ENCODE measurements around the gene CA9.
A peak's percentile ranks its signal among the peaks of the same experiment; 100 is the strongest.

The CA9 gene

DNA sequence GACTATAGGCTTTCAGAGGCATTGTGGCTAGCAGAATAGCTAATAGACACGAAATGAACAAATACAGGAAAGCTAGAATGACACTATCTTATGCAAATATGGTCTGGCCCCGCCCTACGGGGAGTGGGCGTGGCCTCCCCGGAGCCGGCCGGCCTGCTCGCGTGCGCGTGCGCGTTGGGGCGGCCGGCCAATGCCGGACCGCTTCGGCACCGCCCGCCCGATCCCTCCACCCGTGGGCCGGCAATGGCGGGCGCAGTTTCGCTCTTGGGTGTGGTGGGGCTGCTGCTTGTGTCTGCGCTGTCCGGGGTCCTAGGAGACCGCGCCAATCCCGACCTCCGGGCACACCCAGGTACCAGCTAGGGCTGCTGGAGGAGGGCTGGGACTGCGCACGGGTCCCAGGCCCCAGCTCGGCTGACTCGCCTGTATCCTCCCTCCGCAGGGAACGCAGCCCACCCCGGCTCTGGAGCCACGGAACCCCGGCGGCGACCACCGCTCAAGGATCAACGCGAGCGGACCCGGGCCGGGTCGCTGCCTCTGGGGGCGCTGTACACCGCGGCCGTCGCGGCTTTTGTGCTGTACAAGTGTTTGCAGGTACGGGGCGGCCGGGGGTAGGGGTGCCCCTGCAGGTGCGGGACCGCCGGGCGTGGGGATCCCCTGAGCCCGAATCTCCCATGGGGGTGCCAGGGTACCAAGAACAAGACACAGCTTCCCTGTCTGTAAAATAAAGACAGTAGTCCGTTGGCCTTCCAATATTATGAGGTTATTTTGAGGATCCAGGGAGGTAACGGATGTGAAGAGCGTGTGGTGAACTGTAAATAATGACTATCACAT, 15.4 kb upstream of the CA9 start, which contains the start of gene CCDC107:
TSS of gene CCDC107 (plus strand) at position 156 of the 831 bp plus-strand sequence. CDS start at position 244, 88 bp downstream.
- CTCF ChIA-PET: interaction anchor here (0.7 to 12.2 kb wide), 33 partner anchors 8 to 562 kb away, joined by 3 to 138 read pairs (median 5); partner anchors contain the start of genes FAM221B, GBA2, MSMP and PIGO
- DNase-seq (ENCODE audit: extremely low spot score): peak; percentile 97
- peak; percentile 68 for TF ChIP-seq CTCF (IDR thresholded peaks at IDR 0.05; ENCODE audit: control extremely low read depth, extremely low read depth, low read depth, missing control alignments)
- POLR2A ChIA-PET: interaction anchor here (0.6 to 1.2 kb wide), 4 partner anchors 13 to 198 kb away, joined by 3 read pairs; partner anchors contain the start of gene TESK1

- POLR2A ChIA-PET: no interaction called here
- DNase-seq (ENCODE audit: extremely low spot score): no peak
Observed at GRCh38 chr9:35658968-35659220, 14.8 kb upstream of the CA9 start.

GRCh38 chr9:35659340-35659739, 14.4 kb upstream of the CA9 start:
- POLR2A ChIA-PET: no interaction called here
- no peak for DNase-seq (ENCODE audit: extremely low spot score)
- no peak for TF ChIP-seq CTCF (IDR thresholded peaks at IDR 0.05; ENCODE audit: control extremely low read depth, extremely low read depth, low read depth, missing control alignments)

More at GRCh38 chr9:35658968-35659220, 14.8 kb upstream of the CA9 start:
- CTCF ChIA-PET: interaction anchor here (0.7 to 12.2 kb wide), 21 partner anchors 9 to 167 kb away, joined by 3 to 138 read pairs (median 5); partner anchors contain the start of gene MSMP
- TF ChIP-seq CTCF (IDR thresholded peaks at IDR 0.05; ENCODE audit: control extremely low read depth, extremely low read depth, low read depth, missing control alignments): no peak

DNA sequence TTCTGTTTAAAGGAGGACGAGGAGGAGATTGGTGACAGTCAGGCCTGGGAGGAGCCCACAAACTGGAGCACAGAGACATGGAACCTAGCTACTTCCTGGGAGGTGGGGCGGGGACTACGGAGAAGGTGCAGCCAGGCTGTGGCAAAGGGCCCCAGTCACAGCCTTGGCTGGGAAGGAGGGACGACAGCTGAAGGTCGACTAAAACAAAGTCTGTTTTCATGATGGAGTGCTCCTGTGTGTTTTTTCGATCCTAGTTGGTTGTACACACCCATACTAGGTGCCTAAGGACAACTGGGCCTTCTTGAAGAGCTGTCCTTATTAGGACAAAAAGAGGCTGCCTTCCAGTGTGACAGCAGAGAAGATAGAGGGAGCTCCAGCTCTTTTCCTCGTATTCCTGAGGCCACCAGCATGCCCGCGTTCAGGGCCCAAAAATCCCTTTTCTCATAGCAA, 12.7 kb upstream of the CA9 start:
- TF ChIP-seq CTCF (IDR thresholded peaks at IDR 0.05; ENCODE audit: control extremely low read depth, extremely low read depth, low read depth, missing control alignments): peak; percentile 45
- CTCF ChIA-PET: interaction anchor here (0.8 to 12.2 kb wide), 17 partner anchors 9 to 199 kb away, joined by 3 to 138 read pairs (median 5); partner anchors contain the start of genes CREB3, SPAG8 and TPM2
- no peak for DNase-seq (ENCODE audit: extremely low spot score)
- POLR2A ChIA-PET: interaction anchor here (1.1 kb wide), 1 partner anchor 70 kb away, joined by 3 read pairs; no protein-coding TSS in a partner anchor

More at GRCh38 chr9:35659340-35659739, 14.4 kb upstream of the CA9 start:
- CTCF ChIA-PET: interaction anchor here (0.7 to 12.2 kb wide), 19 partner anchors 8 to 167 kb away, joined by 3 to 138 read pairs (median 5); partner anchors contain the start of gene MSMP

DNA sequence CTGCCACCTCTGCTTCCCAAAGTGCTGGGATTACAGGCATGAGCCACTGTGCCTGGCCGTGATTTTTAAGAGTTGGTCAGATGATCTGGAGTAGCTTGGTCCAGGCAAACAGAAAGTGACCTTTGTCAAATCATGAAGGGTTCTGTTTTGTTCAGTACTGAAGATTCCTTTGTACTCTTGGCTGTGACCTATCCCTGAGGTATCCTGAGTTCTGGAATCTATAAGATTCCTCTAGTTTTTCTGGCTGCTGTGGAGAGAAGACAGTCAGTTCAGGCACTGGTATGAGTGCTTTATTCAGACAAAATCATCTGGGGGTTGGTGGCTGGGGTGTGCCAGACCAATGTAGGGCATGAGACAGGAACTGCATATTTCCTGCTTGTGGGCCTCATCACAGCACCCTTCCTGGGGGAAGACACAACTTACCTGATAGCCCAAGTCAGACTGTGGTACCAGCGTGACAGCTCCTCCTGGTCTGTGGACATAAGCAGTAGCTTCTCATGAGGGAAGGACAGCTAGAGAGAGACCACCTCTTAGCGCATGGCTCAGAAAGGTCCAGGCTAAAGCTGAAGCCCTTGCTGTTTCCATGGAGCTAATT, 11.9 kb upstream of the CA9 start:
- CTCF ChIA-PET: interaction anchor here (0.8 to 12.2 kb wide), 19 partner anchors 8 to 198 kb away, joined by 3 to 138 read pairs (median 5); partner anchors contain the start of genes CREB3, SPAG8 and TPM2
- POLR2A ChIA-PET: interaction anchor here (0.6 kb wide), 1 partner anchor 9 kb away, joined by 6 read pairs; no protein-coding TSS in a partner anchor
- no peak for DNase-seq (ENCODE audit: extremely low spot score)
- TF ChIP-seq CTCF (IDR thresholded peaks at IDR 0.05; ENCODE audit: control extremely low read depth, extremely low read depth, low read depth, missing control alignments): no peak

DNA sequence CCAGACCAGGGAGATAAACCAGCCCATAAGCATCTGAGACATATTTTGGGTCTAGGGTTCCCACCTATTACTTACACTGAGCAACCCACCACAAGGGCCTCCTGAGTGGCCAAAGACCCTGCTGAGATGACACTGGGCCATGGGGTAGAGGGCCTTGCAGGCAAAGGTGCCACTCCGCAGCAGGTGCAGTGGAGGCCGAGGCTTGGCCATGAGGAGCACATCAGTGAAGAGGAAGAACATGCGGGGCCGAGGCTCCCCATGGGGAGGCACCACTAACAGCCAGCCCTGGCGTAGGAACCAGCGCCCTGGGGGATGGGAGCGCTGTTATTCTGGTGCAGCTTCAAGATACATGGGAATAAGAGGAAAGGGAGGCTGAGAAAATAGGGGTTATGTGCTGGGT, 11.3 kb upstream of the CA9 start:
- TF ChIP-seq CTCF (IDR thresholded peaks at IDR 0.05; ENCODE audit: control extremely low read depth, extremely low read depth, low read depth, missing control alignments): no peak
- POLR2A ChIA-PET: no interaction called here
- no peak for DNase-seq (ENCODE audit: extremely low spot score)
- CTCF ChIA-PET: interaction anchor here (1.0 to 12.2 kb wide), 12 partner anchors 8 to 128 kb away, joined by 3 to 138 read pairs (median 6); partner anchors contain the start of gene TPM2

Measured in GM10248 (cell line).